ENCODE results near the gene SULT1C3. TPM values are rescaled to one million over a fixed set of nuclear protein-coding genes. Genes with fewer than 3 reads are reported as not detected.

Gene SULT1C3
- total and polyA plus RNA-seq, 2 of the 8 experiments (the other 6 are each of a cell fraction or from before 2014, with no cell fraction given), result not detected

DNA sequence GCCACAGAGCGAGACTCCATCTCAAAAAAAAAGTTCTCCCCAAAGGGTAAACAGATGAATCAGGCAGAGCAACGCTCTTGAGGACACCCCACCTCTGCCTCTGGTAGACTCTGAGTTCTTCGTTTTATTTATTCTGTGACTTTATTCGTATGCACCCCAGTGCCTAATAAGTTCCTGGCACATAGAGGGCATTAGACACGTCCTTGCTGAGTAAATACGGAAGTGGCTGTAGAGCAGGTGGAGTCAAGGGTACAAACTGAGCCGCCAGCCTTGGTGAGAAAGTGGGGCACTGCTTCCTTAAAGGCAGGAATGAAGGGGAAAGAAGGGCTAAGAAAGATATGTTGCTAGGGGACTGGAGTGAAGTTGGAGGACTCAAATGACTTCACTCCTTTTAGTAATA, 61.8 kb downstream of the SULT1C3 start:
- Histone ChIP-seq H3K4ac (replicated peaks; ENCODE audit: insufficient read length, low read depth, low read length) (no peak overlapping the region), H3K14ac (ENCODE audit: insufficient read length) (no peak overlapping the region), H3K79me2 (ENCODE audit: control insufficient read depth in 1 of 2, insufficient read depth in 2 of 2, low read length in 2 of 2) (no peaks in the 10 kb centered on the region), H3K9me3 (ENCODE audit: insufficient read depth in 2 of 2, low read depth in 1 of 2, low read length in 1 of 2) (no peaks in the 10 kb centered on the region), H2BK120ac (replicated peaks; ENCODE audit: low read depth, low read length) (no peak overlapping the region), H4K91ac (replicated peaks; ENCODE audit: insufficient read length, low read length) (no peak overlapping the region), H3K4me2 (ENCODE audit: insufficient read depth in 1 of 2, low read depth in 2 of 2, low read length in 2 of 2) (no peak overlapping the region), H2BK15ac (ENCODE audit: low read length) (no peak overlapping the region), H3K27me3 (replicated peaks in 1 of 4; ENCODE audit: control insufficient read depth in 3 of 4, extremely low read depth in 1 of 4, insufficient read depth in 3 of 4, low read length in 3 of 4) (no peaks in the 10 kb centered on the region; a peak in 1 of 7 replicates), H3K4me1 (replicated peaks in 1 of 4; ENCODE audit: control insufficient read depth in 3 of 4, insufficient read depth in 4 of 4, low read length in 3 of 4) (no peaks in the 10 kb centered on the region), H4K5ac (ENCODE audit: insufficient read length, low read depth, low read length) (no peak overlapping the region), H2BK12ac (ENCODE audit: low read depth, low read length) (no peak overlapping the region), H3K9ac (replicated peaks in 1 of 4; ENCODE audit: extremely low read depth in 1 of 4, low read depth in 3 of 4, low read length in 3 of 4) (no peak overlapping the region), H3K23me2 (ENCODE audit: low read depth, low read length) (no peaks in the 10 kb centered on the region), H2AFZ (ENCODE audit: low read length) (no peak overlapping the region), H2AK5ac (ENCODE audit: low read depth, low read length) (no peak overlapping the region), H4K20me1 (replicated peaks in 1 of 2; ENCODE audit: control insufficient read depth in 1 of 2, insufficient read depth in 2 of 2, low read length in 2 of 2) (no peaks in the 10 kb centered on the region), H3K4me3 (ENCODE audit: extremely low read depth in 1 of 4, insufficient read depth in 2 of 4, low read depth in 3 of 4, low read length in 4 of 4) (no peak overlapping the region), H4K8ac (ENCODE audit: extremely low read depth, insufficient read depth, low read length) (no peak overlapping the region), H3K23ac (ENCODE audit: insufficient read length) (no peak overlapping the region), H2BK20ac (ENCODE audit: low read length) (no peak overlapping the region), H2BK5ac (ENCODE audit: low read depth, low read length) (no peak overlapping the region), H3K36me3 (ENCODE audit: control insufficient read depth in 2 of 4, insufficient read depth in 4 of 4, low read length in 3 of 4) (no peaks in the 10 kb centered on the region), H3K27ac (ENCODE audit: low read depth, low read length) (no peak overlapping the region), H3K79me1 (ENCODE audit: low read depth, low read length) (no peaks in the 10 kb centered on the region), H3K56ac (replicated peaks; ENCODE audit: insufficient read length, low read depth, low read length) (no peak overlapping the region), H3K18ac (ENCODE audit: extremely low read depth, low read length) (no peak overlapping the region)
- TF ChIP-seq NRF1 (IDR thresholded peaks at IDR 0.05; ENCODE audit: low read depth, low read length), result no peak
- no peak for TF ChIP-seq EGR1 (IDR thresholded peaks at IDR 0.05; ENCODE audit: borderline replicate concordance, low read depth, low read length)
- TF ChIP-seq CREB1 (IDR thresholded peaks at IDR 0.05), result no peak
- no peak for TF ChIP-seq RFX5 (IDR thresholded peaks at IDR 0.05; ENCODE audit: borderline replicate concordance, low read depth, low read length)
- TF ChIP-seq JUND (IDR thresholded peaks at IDR 0.05; ENCODE audit: low read length), result no peak
- no peak for DNase-seq (ENCODE audit: low read depth in 1 of 2, low spot score in 2 of 2)
- FAIRE-seq, result no peak
- WGBS, 2 experiments (ENCODE audit: extremely low coverage in 1 of 2, insufficient coverage in 1 of 2, insufficient read length in 1 of 2, insufficient replicate concordance in 2 of 2, low coverage in 1 of 2, low lambda C conversion rate in 2 of 2, missing lambda C conversion rate in 1 of 2), result 86% methylated on average over 7 of the region's 7 CpGs; no CpG with 5 or more reads in 1 of the 2 experiments
- CTCF ChIA-PET (ENCODE audit: partially characterized antibody), result interaction anchor here (0.7 to 0.8 kb wide), 2 partner anchors 12 to 1719 kb away, joined by 3 to 5 read pairs; no protein-coding TSS in a partner anchor
- POLR2A ChIA-PET (ENCODE audit: partially characterized antibody), result no interaction called here

Data from H1 (cell line).